GM19324 (cell line): ENCODE measurements around the gene MCAM.

Source experiments
- ATAC-seq: cut with Tn5 transposase; IDR thresholded peaks from one replicate; pipeline ENCODE4 v1.9.1; 2021; ENCODE audit warnings: mild to moderate bottlenecking, moderate library complexity; ENCODE audit not compliant: unreplicated experiment, low FRiP score

MCAM gene

DNA sequence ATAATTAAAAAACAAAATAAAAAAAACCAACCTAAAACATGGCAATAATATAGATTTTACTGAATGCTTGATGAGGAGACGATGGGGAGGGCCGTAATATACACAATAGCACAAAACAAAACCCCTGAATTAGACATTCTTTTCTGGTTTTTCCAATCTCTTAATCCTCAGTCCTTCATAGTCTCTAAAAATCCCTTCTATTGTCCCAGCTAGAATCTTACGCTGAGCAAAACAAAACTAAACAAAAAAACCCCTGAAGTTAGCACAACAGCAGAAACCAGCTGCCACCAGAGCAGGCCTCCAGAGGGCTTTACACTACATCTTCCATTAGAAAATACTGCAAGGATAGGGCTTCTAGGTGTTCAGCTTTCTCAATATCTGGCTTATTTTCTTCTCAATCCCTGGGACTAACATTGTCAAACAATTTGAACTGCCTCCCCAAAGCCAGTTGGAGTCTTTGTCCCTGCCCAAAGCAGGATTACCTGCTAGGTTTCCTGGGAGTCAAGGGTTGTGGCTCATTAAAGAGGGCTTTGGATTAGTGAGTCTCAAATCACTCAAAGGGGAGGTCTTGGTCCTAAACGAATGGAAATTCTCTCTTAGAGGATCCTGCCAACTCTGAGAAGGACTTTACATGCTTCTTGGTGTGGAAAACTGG, 15.3 kb upstream of the MCAM start:
- no peak for ATAC-seq

- no peak for ATAC-seq
Observed at GRCh38 chr11:119330237-119330636, 13.3 kb upstream of the MCAM start.

GRCh38 chr11:119329320-119329719, 12.4 kb upstream of the MCAM start:
- no peak for ATAC-seq

DNA sequence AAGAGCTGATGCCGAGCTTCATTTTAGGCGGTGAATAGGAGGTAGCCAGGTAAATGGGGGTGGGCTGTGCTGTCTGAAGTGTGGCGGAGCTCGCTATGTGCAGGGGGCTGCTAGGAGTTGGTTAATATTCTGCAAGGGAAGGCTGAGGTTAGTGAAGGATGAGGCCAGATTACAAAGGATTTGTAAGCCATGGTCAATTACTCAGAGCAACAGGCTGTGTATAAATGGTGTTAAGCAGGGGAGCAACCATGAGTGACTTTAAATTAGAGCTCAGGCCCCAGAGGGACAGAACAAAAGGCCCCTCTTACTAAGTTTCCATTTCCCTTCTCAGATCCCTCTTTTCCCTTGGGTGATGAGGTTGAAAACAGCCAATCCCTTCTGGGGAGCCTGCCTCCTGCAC, 7.3 kb upstream of the MCAM start:
- no peak for ATAC-seq

GRCh38 chr11:119323532-119324033, 6.7 kb upstream of the MCAM start:
- no peak for ATAC-seq

DNA sequence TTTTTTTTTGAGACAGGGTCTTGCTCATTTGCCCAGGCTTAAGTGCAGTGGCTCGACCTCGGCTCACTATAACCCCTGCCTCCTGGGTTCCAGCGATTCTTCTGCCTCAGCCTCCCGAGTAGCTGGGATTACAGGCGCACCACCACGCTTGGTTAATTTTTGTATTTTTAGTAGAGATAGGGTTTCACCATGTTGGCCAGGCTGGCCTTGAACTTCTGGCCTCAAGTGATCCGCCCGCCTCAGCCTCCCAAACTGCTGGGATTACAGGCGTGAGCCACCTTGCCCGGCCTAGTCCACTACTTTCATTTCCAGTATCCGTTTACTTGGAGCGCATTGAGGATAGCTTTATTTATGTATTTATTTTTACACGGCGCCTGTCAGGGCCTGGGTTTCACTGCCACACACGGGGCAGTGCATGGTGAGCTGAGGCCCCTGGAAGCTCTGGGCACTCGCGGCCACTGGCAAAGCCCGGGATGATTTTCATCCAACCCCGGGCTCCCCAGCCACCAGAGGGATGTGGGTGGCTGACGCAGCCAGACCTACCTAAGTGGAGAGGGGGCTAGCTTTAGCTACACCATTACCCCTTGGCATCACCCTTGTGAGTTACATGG, 6.1 kb upstream of the MCAM start:
- ATAC-seq: no peak

DNA sequence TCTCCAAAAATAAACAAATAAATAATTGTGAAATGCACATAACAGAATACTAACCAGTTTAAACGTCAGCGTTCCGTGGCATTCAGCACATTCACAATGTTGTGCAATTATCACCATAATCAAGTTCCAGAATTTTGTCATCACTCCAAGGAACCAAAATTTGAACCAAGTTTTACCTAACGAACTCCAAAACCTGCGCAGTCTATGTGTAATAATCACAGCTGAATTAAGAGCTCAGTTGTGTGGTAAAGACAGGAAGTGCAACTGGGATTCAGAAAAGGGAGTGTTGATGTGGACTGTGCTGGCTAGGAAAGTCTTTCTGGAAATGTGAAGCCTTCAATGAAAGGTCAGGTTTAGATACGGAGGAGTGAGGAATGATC, 5.4 kb upstream of the MCAM start:
- no peak for ATAC-seq

GRCh38 chr11:119320776-119321524, 4.0 kb upstream of the MCAM start:
- no peak for ATAC-seq

DNA sequence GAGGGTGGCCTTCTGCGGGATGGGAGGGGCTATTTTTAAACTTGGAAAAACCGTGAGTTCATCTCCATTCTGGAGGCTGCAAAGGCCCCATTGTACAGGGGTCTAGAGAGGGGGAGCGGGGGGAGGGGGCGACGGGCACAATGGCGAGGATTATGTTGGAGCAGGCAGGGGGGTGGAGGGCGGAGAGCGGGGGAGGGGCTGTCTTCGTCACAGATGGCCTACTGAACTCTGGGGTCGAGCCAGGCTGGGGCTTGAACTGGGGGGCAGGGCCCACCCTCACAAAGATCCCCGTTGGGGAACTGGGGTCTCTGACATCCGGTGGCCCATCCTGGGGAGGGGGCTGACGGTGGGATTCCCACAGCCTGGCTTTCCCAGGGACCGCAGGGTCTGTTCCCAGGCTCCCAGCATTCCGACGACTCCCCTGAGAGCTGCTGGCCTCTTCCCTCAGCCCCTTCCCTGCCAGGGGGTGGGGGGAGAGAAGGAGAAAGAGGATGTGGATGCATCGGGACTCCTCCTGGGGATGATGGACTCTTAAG, 3.4 kb upstream of the MCAM start:
- ATAC-seq: no peak

DNA sequence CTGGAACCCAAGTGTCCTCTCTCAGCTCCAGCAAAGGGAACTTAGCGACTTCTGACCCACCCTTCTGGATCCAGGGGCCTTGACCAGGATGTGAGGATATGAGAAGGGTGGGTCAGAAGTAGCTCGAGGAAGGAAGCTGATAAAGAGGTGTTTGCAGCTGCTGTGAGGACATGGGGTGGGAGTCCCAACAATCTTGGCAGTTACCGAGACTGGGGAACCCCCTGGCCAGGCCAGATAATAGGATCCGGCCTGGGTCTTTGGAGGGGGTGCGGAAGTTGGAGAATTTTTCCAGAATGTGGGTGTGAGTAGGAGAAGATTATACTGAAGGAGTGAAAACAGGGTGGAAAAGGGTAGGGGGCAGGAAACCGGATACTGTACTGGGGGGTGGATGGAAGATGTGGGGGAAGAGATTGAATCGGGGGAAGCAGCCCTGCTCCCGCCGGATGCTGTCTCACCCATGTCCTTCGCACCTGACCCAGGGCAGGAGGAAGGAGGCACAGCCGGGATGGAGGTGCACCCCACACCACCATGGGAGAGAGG, 2.8 kb upstream of the MCAM start:
- ATAC-seq: no peak

DNA sequence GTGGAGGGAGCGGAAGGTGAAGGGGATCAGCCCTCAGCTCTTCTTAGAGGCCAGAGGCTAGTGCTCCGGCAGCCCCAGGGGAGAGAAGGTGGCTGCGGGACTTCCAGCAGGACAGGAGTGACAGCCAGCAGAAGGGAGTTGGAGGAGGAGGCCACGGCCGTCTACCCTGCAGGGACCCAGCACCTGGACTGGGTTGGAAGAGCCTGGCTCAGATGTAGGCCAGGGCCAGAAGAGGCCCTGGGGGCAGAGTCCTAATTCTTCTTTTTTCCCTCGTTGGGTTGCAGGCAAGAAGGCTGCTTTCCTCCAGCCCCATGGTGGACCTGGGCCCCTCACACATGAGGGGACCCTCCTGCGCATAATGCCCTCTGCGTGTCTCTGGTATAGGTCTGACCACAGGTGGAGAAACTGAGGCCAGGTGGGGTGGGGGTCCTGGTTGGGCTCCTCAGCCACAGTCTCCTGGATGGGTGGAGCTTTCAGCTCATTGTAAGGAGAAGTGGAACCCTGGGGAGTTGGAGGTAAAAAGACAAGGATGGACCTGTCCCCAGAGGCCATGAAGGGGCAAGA, 2.3 kb upstream of the MCAM start:
- no peak for ATAC-seq

- ATAC-seq: no peak
Observed at GRCh38 chr11:119318240-119319135, 1.6 kb upstream of the MCAM start.

- ATAC-seq: no peak
Observed at GRCh38 chr11:119317592-119318239, 786 bp upstream of the MCAM start.

GRCh38 chr11:119316016-119316728, 758 bp downstream of the MCAM start:
- ATAC-seq: no peak

GRCh38 chr11:119315131-119316015, 1.6 kb downstream of the MCAM start:
- no peak for ATAC-seq

GRCh38 chr11:119314726-119315125, 2.2 kb downstream of the MCAM start:
- no peak for ATAC-seq

DNA sequence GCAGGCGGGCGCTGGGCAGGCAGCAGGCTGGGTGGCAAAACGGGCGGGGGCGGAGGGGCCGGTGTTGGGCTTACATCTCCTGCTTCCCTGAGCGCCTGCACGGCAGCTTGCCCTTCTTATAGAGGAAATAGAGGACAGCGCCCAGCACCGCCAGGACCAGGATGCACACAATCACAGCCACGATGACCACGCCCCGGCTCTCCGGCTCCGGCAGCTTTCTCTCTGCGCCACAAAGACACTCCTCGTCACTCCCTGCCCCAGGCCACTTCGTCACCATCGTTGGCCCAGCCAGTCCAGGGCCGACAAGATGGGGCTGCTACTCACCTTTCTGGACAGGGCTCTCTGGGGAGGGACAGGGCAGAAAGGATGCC, 6.3 kb downstream of the MCAM start:
- ATAC-seq: no peak
